Measurements from ENCODE around the gene AP5B1. TPM values are rescaled to one million over a fixed set of nuclear protein-coding genes. Genes with fewer than 3 reads are reported as not detected.

Gene AP5B1
- total RNA-seq, 2 donors from 2014 or later = 9.5 to 14.3 TPM

DNA sequence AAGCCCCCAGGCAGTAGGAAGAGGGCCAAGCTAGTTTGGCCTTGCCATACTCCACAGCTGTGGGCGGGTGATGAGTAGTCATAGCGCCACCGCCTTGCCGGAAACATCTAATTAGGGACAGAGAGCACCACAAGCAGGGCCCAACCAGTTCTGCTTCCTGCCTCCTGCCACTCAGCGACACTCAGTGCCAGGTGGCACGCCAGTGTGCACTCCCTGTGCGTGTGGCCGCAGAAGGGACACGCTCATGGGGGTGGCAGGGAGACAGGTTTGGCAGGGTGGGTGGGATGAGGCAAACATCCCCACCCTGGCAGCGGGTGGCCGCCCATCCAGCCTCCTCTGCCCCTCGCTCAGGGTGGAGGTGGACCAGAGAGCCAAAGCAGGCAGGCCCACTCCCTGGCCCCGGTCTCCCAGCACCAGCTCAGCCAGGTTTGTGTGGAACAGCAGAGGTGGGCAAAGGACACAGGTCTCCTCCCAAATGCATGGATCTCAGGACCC lies 11.0 kb upstream of the AP5B1 start:
- Histone ChIP-seq H3K36me3 (no peaks in the 10 kb centered on the region), H3K27me3 (peaks cover 6 to 19% of the 10 kb centered on the region in 2 donors), H3K27ac (no peak overlapping the region), H3K4me3 (no peak overlapping the region), H3K9me3 (no peaks in the 10 kb centered on the region), H3K4me1 (peaks cover 0 to 15% of the 10 kb centered on the region in 2 donors)
- TF ChIP-seq, protein P1, sequence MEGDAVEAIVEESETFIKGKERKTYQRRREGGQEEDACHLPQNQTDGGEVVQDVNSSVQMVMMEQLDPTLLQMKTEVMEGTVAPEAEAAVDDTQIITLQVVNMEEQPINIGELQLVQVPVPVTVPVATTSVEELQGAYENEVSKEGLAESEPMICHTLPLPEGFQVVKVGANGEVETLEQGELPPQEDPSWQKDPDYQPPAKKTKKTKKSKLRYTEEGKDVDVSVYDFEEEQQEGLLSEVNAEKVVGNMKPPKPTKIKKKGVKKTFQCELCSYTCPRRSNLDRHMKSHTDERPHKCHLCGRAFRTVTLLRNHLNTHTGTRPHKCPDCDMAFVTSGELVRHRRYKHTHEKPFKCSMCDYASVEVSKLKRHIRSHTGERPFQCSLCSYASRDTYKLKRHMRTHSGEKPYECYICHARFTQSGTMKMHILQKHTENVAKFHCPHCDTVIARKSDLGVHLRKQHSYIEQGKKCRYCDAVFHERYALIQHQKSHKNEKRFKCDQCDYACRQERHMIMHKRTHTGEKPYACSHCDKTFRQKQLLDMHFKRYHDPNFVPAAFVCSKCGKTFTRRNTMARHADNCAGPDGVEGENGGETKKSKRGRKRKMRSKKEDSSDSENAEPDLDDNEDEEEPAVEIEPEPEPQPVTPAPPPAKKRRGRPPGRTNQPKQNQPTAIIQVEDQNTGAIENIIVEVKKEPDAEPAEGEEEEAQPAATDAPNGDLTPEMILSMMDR (IDR thresholded peaks at IDR 0.05) = no peak
- DNase-seq (ENCODE audit: low spot score) = no peak

DNA sequence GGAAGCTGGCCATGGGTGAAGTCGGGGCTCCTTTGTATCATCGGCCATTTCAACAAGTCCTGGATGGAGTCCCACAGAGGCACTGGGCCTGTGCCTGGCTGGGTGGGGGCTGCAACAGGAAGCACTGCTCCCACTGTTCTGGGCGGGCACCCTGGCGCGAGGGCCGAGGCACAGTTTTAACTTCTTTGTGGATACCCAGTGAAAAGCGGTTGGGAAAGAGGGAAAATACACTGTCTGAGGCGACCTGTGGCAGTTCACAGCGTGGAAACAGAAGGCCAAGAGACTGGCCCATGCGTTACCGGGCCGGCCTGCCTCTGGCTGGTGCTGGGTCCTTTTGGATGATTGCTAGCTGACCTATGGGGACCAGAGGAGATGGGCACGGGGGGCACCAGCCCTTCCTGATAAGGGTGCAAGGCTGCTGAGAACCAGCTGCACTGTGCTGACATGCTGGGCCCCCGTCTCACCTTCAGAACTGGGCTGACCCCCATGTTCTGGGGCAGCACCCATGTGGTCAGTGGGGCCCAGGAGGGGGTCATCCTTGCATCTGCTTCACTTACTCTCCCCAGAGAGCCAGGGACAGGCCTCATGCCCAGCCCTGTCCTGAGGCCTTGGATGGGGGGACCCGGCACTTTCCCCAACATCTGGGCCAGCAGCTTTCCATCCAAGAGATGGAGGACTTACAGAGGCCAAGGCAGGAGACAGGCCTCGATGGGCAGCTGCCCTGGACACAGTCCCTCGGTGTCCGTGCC lies 10.3 kb upstream of the AP5B1 start:
- Histone ChIP-seq H3K4me1 (peaks cover 0 to 22% of the 10 kb centered on the region in 2 donors), H3K27ac (no peak overlapping the region), H3K4me3 (no peak overlapping the region), H3K27me3 (peaks cover 6 to 26% of the 10 kb centered on the region in 2 donors), H3K9me3 (no peaks in the 10 kb centered on the region), H3K36me3 (no peaks in the 10 kb centered on the region)
- TF ChIP-seq, protein P1 (IDR thresholded peaks at IDR 0.05) = no peak
- DNase-seq (ENCODE audit: low spot score) = no peak

- H3K4me1 ChIP-seq = peaks cover 0 to 24% of the 10 kb centered on the region in 2 donors
- H3K4me3 ChIP-seq = no peak overlapping the region
- DNase-seq (ENCODE audit: low spot score) = no peak
- H3K36me3 ChIP-seq = no peaks in the 10 kb centered on the region
- TF ChIP-seq, protein P1 (IDR thresholded peaks at IDR 0.05) = no peak
- H3K9me3 ChIP-seq = no peaks in the 10 kb centered on the region
- no peak overlapping the region for H3K27ac ChIP-seq
- H3K27me3 ChIP-seq = peaks cover 6 to 33% of the 10 kb centered on the region in 2 donors
Observed at GRCh38 chr11:65790104-65790901, 9.5 kb upstream of the AP5B1 start.

DNA sequence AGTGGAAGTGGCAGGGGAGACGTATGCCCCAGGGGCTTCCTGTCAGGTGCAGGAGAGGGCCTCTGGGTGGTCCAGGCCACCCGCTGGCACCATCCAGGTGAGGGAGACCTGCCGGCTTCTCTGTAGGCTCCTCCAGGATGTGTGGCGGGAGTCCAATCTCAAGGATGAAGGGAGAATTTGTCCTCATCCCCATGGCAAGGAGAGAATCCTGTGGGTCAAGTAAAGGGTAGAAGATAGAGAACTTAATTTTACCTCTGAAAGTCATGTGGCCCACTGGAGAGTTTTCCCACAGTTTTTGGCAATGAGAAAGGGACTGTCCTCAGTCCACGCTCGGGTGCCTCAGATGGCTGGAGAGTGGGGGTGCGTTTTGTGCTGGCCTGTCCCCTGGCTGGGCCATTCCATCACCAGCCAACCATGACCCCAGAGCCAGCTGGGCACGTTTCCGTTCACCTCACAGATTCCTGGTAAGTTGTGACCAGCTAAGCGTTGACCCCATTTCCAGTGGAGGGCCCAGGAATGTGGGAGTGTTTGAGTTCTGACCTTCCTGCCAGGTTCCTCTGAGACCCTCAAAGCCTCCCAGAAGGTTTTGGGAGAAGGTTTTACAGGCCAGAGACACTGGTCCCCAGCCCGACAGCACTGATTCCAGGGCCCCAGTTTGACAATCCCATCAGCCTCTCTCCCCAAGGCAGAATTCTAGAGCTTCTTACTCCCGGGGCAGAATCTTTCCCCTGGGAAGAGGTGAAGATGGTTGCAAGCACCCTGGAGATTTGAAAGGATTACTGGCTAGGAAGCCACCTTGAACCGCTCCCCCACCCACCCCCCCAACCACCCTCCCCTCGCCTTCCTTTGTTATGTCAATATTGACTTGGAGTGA lies 8.7 kb upstream of the AP5B1 start:
- no peak overlapping the region for H3K27ac ChIP-seq
- no peaks in the 10 kb centered on the region for H3K9me3 ChIP-seq
- peaks cover 6 to 36% of the 10 kb centered on the region in 2 donors for H3K27me3 ChIP-seq
- no peak for DNase-seq (ENCODE audit: low spot score)
- H3K36me3 ChIP-seq = no peaks in the 10 kb centered on the region
- no peak overlapping the region for H3K4me3 ChIP-seq
- TF ChIP-seq, protein P1 (IDR thresholded peaks at IDR 0.05) = no peak
- H3K4me1 ChIP-seq = peaks cover 0 to 24% of the 10 kb centered on the region in 2 donors

- Histone ChIP-seq H3K9me3 (no peaks in the 10 kb centered on the region), H3K27me3 (peaks cover 6 to 36% of the 10 kb centered on the region in 2 donors), H3K27ac (no peak overlapping the region), H3K4me3 (no peak overlapping the region), H3K36me3 (no peaks in the 10 kb centered on the region), H3K4me1 (peaks cover 0 to 24% of the 10 kb centered on the region in 2 donors)
- no peak for DNase-seq (ENCODE audit: low spot score)
- TF ChIP-seq, protein P1 (IDR thresholded peaks at IDR 0.05) = no peak
Observed at GRCh38 chr11:65788821-65789220, 8.0 kb upstream of the AP5B1 start.

Measured in right atrium auricular region (tissue), 2 donors.